ENCODE measurements around the gene GMDS.

Gene GMDS

GRCh38 chr6:2147766-2148448, 97.5 kb downstream of the GMDS start:
- TF ChIP-seq CTCF (IDR thresholded peaks at IDR 0.05; ENCODE audit: control insufficient read depth, insufficient read depth, low read depth, low read length, missing control alignments): no peak
- no peak overlapping the region for H3K4me3 ChIP-seq (ENCODE audit: control insufficient read depth, low read depth, low read length)
- no peak for DNase-seq (ENCODE audit: low read depth)

DNA sequence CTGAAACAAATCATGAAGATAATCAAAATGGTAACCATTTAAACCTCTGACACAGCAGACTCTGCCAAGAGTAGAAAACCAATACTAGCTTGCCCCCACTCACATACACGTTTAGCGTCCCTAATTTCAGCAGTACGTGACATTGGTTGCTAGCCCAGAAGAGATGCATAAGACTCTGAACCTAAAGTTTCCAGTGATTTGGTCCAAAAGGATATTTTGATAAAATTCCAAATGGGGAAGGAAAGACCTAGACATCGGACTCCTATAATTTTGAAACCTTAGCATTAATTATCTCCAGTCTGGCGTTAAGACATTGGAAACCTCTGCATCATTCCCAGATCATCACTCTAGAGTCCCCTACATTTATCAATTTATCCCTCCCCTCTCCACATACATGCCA, 98.1 kb downstream of the GMDS start:
- DNase-seq (ENCODE audit: low read depth): no peak
- H3K4me3 ChIP-seq (ENCODE audit: control insufficient read depth, low read depth, low read length): no peak overlapping the region
- no peak for TF ChIP-seq CTCF (IDR thresholded peaks at IDR 0.05; ENCODE audit: control insufficient read depth, insufficient read depth, low read depth, low read length, missing control alignments)

DNA sequence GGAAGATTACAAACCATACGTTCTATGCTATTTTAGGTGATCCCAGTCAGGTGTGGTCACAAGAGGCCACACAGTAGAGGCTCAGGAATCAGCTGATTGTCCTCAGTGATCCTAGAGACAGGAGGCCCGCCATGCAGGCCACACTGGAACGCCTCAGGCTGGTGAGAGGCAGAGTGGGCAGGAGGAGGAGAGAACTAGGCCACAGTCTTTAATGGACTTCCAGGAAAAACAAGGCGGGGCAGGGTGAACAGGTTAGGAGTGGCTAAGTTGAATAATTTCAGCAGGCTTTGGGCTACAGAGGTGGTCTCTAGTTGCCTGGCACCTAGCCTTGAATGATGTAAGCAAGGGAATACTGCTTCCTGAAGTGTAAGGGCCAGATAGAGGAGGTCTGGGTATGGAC, 101.2 kb downstream of the GMDS start:
- no peak for DNase-seq (ENCODE audit: low read depth)
- TF ChIP-seq CTCF (IDR thresholded peaks at IDR 0.05; ENCODE audit: control insufficient read depth, insufficient read depth, low read depth, low read length, missing control alignments): no peak

DNA sequence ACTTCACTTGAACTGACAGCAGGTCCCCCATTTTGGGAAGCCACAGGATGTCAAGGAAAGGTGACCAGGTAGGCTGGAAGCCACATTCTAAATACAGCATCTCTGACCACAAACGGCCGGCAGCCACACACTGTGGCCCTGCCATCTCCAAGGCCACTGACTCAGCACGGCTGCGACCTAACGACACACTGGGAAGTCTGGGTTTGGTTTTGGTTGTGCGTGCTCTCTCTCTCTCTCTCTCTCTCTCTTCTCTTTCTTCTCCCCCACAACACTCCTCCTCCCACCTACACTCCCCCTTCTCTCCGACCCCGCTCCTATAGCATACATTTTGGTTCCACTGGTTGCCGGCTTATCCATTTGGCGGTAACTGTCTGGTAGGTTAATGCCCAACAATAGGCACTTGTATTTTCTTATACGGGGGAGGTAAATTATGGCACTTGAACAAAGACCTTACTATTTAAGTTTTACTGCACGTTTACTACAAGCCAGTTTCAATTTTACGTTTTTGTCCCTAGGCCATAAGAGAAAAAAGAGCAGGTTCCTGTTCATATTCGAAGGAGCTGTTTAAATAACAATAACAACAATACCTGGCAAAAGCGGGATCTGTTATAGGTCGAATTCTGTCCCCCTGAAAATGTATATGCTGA, 103.6 kb downstream of the GMDS start:
- no peak for DNase-seq (ENCODE audit: low read depth)
- no peak for TF ChIP-seq CTCF (IDR thresholded peaks at IDR 0.05; ENCODE audit: control insufficient read depth, insufficient read depth, low read depth, low read length, missing control alignments)
- no peak overlapping the region for H3K4me3 ChIP-seq (ENCODE audit: control insufficient read depth, low read depth, low read length)

More for the DNA sequence above, 101.2 kb downstream of the GMDS start:
- H3K4me3 ChIP-seq (ENCODE audit: control insufficient read depth, low read depth, low read length): no peak overlapping the region

DNA sequence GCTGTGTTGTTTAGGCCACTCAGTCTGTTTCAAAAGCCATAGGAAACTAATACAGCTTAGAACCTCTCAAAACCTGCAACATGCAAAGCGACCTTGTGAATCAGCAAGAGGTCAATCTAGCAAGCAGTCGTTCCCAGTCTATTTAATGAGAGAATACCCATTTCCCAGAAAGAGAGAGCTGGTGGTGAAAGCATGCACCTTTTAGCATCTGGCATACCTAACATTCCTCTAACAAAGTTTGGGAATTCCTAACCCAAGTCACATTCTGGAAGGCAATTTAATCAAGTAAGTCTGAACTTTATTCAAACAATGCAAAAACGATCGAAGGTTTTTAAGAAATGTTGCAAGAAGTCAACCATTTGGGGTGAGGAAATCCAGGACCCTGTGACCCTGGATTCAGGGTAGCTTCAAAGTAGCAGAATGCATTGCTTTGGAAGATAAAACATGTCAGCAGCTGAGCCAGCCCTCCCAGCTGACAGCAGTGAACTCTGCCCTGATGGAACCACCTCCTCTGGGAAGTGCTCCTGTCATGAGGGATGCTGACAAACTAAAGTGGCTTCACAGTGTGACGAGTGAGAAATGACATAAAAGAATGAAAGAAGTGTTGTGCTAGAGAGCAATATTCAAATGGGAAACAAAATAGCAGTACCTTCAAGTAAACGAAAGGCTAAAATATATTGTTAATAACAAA, 104.8 kb downstream of the GMDS start:
- no peak overlapping the region for H3K4me3 ChIP-seq (ENCODE audit: control insufficient read depth, low read depth, low read length)
- no peak for DNase-seq (ENCODE audit: low read depth)
- no peak for TF ChIP-seq CTCF (IDR thresholded peaks at IDR 0.05; ENCODE audit: control insufficient read depth, insufficient read depth, low read depth, low read length, missing control alignments)

GRCh38 chr6:2135401-2135800, 110.0 kb downstream of the GMDS start:
- no peak overlapping the region for H3K4me3 ChIP-seq (ENCODE audit: control insufficient read depth, low read depth, low read length)
- DNase-seq (ENCODE audit: low read depth): no peak
- no peak for TF ChIP-seq CTCF (IDR thresholded peaks at IDR 0.05; ENCODE audit: control insufficient read depth, insufficient read depth, low read depth, low read length, missing control alignments)

All from AG09309 (cell line).